Liver (tissue), 9 donors: ENCODE measurements around the gene KLHDC8A. TPM values are rescaled to one million over a fixed set of nuclear protein-coding genes. Genes with fewer than 3 reads are reported as not detected.

Experiments
- DNase-seq: peaks from one replicate; pipeline ENCODE4 v3.0.0-alpha.2; 2017; ENCODE audit warnings: low spot score
- H3K27ac ChIP-seq, 2 donors: one replicate each; pipeline ENCODE4 v1.7.0; 2013; ENCODE audit warnings: inconsistent platforms in 2 of 2, low read length in 2 of 2, control low read depth in 1 of 2, low read depth in 1 of 2, mild to moderate bottlenecking in 1 of 2
- H3K27me3 ChIP-seq, 4 donors: one replicate each; pipeline versions ENCODE4 v1.6.1 to v1.7.0; 2013; ENCODE audit warnings: low read length in 3 of 4, inconsistent platforms in 1 of 4, mild to moderate bottlenecking in 1 of 4, moderate library complexity in 1 of 4; ENCODE audit not compliant: control insufficient read depth in 4 of 4, insufficient read depth in 4 of 4
- H3K36me3 ChIP-seq, 4 donors: one replicate each; pipeline versions ENCODE4 v1.6.1 to v1.7.0; 2013; ENCODE audit warnings: low read length in 3 of 4, mild to moderate bottlenecking in 3 of 4, low read depth in 1 of 4, moderate library complexity in 1 of 4; ENCODE audit not compliant: control insufficient read depth in 4 of 4, insufficient read depth in 3 of 4
- H3K4me1 ChIP-seq, 4 donors: one replicate each; pipeline versions ENCODE4 v1.6.1 to v1.7.0; 2013; ENCODE audit warnings: low read length in 3 of 4, mild to moderate bottlenecking in 3 of 4, moderate library complexity in 1 of 4; ENCODE audit not compliant: control insufficient read depth in 4 of 4, insufficient read depth in 4 of 4
- H3K4me3 ChIP-seq, 3 donors: one replicate each; pipeline versions ENCODE4 v1.6.1 to v1.7.0; 2013; ENCODE audit warnings: low read length in 3 of 3, control low read depth in 1 of 3, low read depth in 1 of 3, mild to moderate bottlenecking in 1 of 3
- H3K9ac ChIP-seq, 2 donors: one replicate each; pipeline ENCODE4 v1.7.0; 2013; ENCODE audit warnings: low read length in 2 of 2, mild to moderate bottlenecking in 2 of 2, moderate library complexity in 2 of 2, control low read depth in 1 of 2, low read depth in 1 of 2
- H3K9me3 ChIP-seq, 4 donors: one replicate each; pipeline versions ENCODE4 v1.6.1 to v1.7.0; 2013; ENCODE audit warnings: low read length in 3 of 4; ENCODE audit not compliant: control insufficient read depth in 4 of 4
- EGR1 ChIP-seq, 2 donors: IDR thresholded peaks; 2 replicates each; pipeline ENCODE4 v1.6.1; 2016 to 2018; ENCODE audit warnings: antibody characterized with exemption in 2 of 2, low read depth in 2 of 2
- FOXA1 ChIP-seq: IDR thresholded peaks from 2 replicates; pipeline ENCODE4 v1.6.1; 2016; ENCODE audit warnings: antibody characterized with exemption
- FOXA2 ChIP-seq: IDR thresholded peaks from 2 replicates; pipeline ENCODE4 v1.6.1; 2016; ENCODE audit warnings: antibody characterized with exemption
- GABPA ChIP-seq, 2 donors: IDR thresholded peaks in 1 of 2; conservative IDR thresholded peaks in 1 of 2; 2 replicates each; pipeline ENCODE4 v1.6.1; 2016; ENCODE audit warnings: antibody characterized with exemption in 2 of 2, mild to moderate bottlenecking in 1 of 2, moderate library complexity in 1 of 2
- HNF4G ChIP-seq: IDR thresholded peaks from 2 replicates; pipeline ENCODE4 v1.6.1; 2016; ENCODE audit warnings: antibody characterized with exemption
- JUND ChIP-seq, 2 donors: IDR thresholded peaks; 2 replicates each; pipeline ENCODE4 v1.6.1; 2016; ENCODE audit warnings: antibody characterized with exemption in 2 of 2
- NR2F2 ChIP-seq: IDR thresholded peaks from 2 replicates; pipeline ENCODE4 v1.6.1; 2016; ENCODE audit warnings: antibody characterized with exemption
- RAD21 ChIP-seq, 2 donors: IDR thresholded peaks; 2 replicates each; pipeline ENCODE4 v1.6.1; 2016; ENCODE audit warnings: antibody characterized with exemption in 2 of 2, mild to moderate bottlenecking in 2 of 2
- RXRA ChIP-seq, 2 donors: IDR thresholded peaks; 2 replicates each; pipeline ENCODE4 v1.6.1; 2017 to 2018; ENCODE audit warnings: antibody characterized with exemption in 2 of 2, mild to moderate bottlenecking in 1 of 2
- SP1 ChIP-seq: IDR thresholded peaks from 2 replicates; pipeline ENCODE4 v1.6.1; 2018; ENCODE audit warnings: antibody characterized with exemption, mild to moderate bottlenecking
- WGBS: extraction: QIAGEN DNeasy Blood & Tissue Kit; methylation state at CpG from one replicate; pipeline ENCODE4 v1.1.7; 2013; 5-methylcytosine and 5-hydroxymethylcytosine counted together
- polyA plus RNA-seq, 2 donors: library from polyadenylated mRNA; stranded (reverse) in 1 of 2; unstranded in 1 of 2; fragments of 200-250 nt in 1 of 2; fragments of >200 nt in 1 of 2; fragmentation: Nextera tagmentation in 1 of 2; extraction: Ambion mirVana in 1 of 2; gene quantifications; one replicate each; pipeline versions ENCODE4 v1.2.1 to v1.2.3, GENCODE V29; 2013 to 2015
- total RNA-seq, 2 donors: library from RNA; depleted of rRNA; stranded (reverse); fragments of >200 nt; gene quantifications; one replicate each; pipeline ENCODE4 v1.2.3, GENCODE V29; 2014
- TF ChIP-seq, protein P1 (sequence below): IDR thresholded peaks from 2 replicates; pipeline ENCODE4 v1.6.1; 2016; ENCODE audit warnings: antibody characterized with exemption
- TF ChIP-seq, protein P2 (sequence below): fragments of 150-350 bp; IDR thresholded peaks from 2 replicates; pipeline ENCODE4 v1.5.1; 2017; ENCODE audit warnings: improper control_type of control experiment, low read depth, low read length; ENCODE audit not compliant: missing input control
- TF ChIP-seq, protein P3 (sequence below): IDR thresholded peaks from 2 replicates; pipeline ENCODE4 v1.6.1; 2016; ENCODE audit warnings: antibody characterized with exemption
- TF ChIP-seq, protein P4 (sequence below): IDR thresholded peaks from 2 replicates; pipeline ENCODE4 v1.6.1; 2016; ENCODE audit warnings: antibody characterized with exemption, mild to moderate bottlenecking
- TF ChIP-seq, protein P5 (sequence below): IDR thresholded peaks from 2 replicates; pipeline ENCODE4 v1.6.1; 2016; ENCODE audit warnings: antibody characterized with exemption
- donor health status: healthy.
- donor health status: healthy.
- donor health status: healthy.
- donor health status: healthy.
- donor health status: healthy.

KLHDC8A gene
- total and polyA plus RNA-seq, 4 donors = 0.02 to 0.05 TPM; not detected in 2

DNA sequence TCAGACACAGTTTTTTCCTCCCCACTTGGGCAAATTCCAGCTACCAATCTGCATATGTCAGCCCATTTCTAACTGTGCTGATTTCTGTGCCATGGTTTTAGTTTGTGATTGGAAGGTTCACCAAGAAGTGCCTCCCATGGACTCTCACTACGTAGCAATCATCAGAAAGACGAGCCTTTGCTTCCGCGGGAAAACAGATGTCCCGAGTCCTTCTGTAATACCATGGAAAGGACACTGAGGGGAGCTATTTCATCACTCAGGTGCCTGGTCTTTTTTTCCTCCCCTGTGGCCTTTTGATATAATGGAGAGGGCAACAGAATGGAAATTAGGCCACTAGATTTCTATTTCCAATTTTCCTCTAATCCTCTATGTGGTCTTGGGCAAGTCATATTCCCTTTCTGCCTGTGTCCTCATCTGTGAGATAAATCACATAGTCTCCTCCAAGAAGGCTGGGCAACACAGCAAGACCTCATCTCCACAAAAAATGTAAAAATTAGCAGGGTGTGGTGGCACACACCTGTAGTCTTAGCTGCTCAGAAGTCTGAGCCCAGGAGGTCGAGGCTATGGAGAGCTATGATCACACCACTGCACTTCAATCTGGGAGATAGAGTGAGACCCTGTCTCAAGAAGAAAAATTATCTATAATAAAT, 40.4 kb upstream of the KLHDC8A start:
- DNase-seq = no peak
- no peak overlapping the region for H3K27ac ChIP-seq

DNA sequence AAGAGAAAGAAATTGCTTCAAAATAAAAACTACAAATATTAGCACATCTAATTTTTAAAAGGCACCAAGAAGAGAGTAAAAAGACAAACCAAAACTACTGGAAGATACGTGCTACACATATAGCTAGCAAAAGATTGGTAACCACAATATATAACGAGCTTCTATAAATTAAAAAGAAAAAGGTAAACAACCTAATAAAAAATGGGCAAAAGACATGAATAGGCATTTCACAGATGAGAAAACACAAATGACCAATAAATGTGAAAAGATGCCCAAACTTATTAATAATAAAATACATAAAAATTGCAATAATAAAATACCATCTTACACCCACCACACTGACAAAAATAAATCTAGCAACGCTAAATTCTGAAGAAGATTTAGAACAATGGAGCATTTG, 38.9 kb upstream of the KLHDC8A start:
- Histone ChIP-seq H3K9ac (no peak overlapping the region), H3K9me3 (no peaks in the 10 kb centered on the region), H3K27ac (no peak overlapping the region), H3K4me1 (no peaks in the 10 kb centered on the region), H3K4me3 (no peak overlapping the region), H3K27me3 (peaks cover 0 to 7% (median 2%) of the 10 kb centered on the region in 4 donors), H3K36me3 (no peaks in the 10 kb centered on the region)
- no peak for DNase-seq
- 67% methylated on average over 3 of the region's 3 CpGs for WGBS
- TF ChIP-seq HNF4G (no peak), FOXA2 (no peak), FOXA1 (no peak), EGR1 (IDR thresholded peaks at IDR 0.05; ENCODE audit: low read depth in 2 of 2) (no peak), NR2F2 (no peak), JUND (IDR thresholded peaks at IDR 0.05) (no peak), RXRA (IDR thresholded peaks at IDR 0.05) (no peak), GABPA (IDR thresholded peaks at IDR 0.05 in 1 of 2, conservative IDR thresholded peaks at IDR 0.05 in 1 of 2) (no peak), SP1 (no peak)
- TF ChIP-seq, protein P1, sequence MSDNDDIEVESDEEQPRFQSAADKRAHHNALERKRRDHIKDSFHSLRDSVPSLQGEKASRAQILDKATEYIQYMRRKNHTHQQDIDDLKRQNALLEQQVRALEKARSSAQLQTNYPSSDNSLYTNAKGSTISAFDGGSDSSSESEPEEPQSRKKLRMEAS = no peak
- TF ChIP-seq, protein P2, sequence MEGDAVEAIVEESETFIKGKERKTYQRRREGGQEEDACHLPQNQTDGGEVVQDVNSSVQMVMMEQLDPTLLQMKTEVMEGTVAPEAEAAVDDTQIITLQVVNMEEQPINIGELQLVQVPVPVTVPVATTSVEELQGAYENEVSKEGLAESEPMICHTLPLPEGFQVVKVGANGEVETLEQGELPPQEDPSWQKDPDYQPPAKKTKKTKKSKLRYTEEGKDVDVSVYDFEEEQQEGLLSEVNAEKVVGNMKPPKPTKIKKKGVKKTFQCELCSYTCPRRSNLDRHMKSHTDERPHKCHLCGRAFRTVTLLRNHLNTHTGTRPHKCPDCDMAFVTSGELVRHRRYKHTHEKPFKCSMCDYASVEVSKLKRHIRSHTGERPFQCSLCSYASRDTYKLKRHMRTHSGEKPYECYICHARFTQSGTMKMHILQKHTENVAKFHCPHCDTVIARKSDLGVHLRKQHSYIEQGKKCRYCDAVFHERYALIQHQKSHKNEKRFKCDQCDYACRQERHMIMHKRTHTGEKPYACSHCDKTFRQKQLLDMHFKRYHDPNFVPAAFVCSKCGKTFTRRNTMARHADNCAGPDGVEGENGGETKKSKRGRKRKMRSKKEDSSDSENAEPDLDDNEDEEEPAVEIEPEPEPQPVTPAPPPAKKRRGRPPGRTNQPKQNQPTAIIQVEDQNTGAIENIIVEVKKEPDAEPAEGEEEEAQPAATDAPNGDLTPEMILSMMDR = no peak
- TF ChIP-seq, protein P3, sequence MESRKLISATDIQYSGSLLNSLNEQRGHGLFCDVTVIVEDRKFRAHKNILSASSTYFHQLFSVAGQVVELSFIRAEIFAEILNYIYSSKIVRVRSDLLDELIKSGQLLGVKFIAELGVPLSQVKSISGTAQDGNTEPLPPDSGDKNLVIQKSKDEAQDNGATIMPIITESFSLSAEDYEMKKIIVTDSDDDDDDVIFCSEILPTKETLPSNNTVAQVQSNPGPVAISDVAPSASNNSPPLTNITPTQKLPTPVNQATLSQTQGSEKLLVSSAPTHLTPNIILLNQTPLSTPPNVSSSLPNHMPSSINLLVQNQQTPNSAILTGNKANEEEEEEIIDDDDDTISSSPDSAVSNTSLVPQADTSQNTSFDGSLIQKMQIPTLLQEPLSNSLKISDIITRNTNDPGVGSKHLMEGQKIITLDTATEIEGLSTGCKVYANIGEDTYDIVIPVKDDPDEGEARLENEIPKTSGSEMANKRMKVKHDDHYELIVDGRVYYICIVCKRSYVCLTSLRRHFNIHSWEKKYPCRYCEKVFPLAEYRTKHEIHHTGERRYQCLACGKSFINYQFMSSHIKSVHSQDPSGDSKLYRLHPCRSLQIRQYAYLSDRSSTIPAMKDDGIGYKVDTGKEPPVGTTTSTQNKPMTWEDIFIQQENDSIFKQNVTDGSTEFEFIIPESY = no peak
- TF ChIP-seq, protein P4, sequence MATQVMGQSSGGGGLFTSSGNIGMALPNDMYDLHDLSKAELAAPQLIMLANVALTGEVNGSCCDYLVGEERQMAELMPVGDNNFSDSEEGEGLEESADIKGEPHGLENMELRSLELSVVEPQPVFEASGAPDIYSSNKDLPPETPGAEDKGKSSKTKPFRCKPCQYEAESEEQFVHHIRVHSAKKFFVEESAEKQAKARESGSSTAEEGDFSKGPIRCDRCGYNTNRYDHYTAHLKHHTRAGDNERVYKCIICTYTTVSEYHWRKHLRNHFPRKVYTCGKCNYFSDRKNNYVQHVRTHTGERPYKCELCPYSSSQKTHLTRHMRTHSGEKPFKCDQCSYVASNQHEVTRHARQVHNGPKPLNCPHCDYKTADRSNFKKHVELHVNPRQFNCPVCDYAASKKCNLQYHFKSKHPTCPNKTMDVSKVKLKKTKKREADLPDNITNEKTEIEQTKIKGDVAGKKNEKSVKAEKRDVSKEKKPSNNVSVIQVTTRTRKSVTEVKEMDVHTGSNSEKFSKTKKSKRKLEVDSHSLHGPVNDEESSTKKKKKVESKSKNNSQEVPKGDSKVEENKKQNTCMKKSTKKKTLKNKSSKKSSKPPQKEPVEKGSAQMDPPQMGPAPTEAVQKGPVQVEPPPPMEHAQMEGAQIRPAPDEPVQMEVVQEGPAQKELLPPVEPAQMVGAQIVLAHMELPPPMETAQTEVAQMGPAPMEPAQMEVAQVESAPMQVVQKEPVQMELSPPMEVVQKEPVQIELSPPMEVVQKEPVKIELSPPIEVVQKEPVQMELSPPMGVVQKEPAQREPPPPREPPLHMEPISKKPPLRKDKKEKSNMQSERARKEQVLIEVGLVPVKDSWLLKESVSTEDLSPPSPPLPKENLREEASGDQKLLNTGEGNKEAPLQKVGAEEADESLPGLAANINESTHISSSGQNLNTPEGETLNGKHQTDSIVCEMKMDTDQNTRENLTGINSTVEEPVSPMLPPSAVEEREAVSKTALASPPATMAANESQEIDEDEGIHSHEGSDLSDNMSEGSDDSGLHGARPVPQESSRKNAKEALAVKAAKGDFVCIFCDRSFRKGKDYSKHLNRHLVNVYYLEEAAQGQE = no peak
- TF ChIP-seq, protein P5, sequence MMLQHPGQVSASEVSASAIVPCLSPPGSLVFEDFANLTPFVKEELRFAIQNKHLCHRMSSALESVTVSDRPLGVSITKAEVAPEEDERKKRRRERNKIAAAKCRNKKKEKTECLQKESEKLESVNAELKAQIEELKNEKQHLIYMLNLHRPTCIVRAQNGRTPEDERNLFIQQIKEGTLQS = no peak

More for the DNA sequence above, 40.4 kb upstream of the KLHDC8A start:
- H3K27me3 ChIP-seq = no peaks in the 10 kb centered on the region
- 10% methylated on average over 6 of the region's 6 CpGs for WGBS
- no peaks in the 10 kb centered on the region for H3K4me1 ChIP-seq
- peak; percentile 77 to 85 for TF ChIP-seq RAD21 (IDR thresholded peaks at IDR 0.05)
- TF ChIP-seq NR2F2 = no peak
- TF ChIP-seq, protein P2 = peak; percentile 51
- no peak overlapping the region for H3K4me3 ChIP-seq
- H3K9me3 ChIP-seq = no peaks in the 10 kb centered on the region
- no peak overlapping the region for H3K9ac ChIP-seq
- H3K36me3 ChIP-seq = no peaks in the 10 kb centered on the region
